ENCODE data around the gene OR1F1.
"Not testable (repeated sequence)": the region's sequence is repeated elsewhere in the genome, so short reads cannot be mapped to it uniquely, and the experiment has no call there.

OR1F1 gene

DNA sequence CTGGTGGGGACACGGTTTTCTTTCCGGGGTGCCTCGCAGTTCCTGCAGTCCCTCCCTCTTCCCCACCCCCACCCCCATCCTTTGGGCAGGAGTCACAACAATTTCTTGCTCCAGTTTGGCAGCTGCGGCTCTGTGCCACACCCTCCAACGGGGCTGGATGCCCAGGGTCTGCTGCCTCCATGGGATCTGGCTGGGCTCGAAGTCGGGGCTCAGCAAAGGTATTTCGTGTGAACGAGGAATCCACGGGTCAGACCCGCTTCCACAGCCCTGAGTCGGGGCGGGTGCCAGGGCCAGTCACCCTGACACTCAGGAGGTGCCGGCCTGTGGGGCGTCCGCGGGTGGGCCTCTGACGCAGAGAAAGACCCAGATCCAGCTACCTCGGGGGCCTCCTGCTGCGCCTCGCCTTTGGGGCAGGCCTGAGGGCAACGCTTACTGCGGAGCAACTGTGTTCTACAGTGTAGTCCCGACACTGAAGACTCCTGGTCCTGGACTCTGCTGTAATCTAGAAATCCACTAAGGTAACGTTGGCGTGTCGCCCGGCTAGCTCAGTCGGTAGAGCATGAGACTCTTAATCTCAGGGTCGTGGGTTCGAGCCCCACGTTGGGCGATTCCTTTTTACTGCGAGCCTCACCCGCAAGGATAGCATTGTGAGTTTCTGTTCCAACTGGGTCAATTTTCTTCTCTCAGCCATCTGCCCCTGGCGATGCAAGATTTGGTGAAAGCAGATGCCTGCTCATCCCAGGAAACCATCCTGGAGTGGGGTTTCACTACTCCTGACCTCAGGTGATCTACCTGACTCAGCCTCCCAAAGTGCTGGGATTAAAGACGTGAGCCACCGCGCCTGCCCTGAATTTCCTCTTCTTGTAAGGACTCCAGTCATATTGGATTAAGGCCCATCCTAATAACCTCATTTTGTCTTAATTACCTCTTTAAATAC, 12.6 kb upstream of the OR1F1 start:
- peak; percentile 90 for DNase-seq

DNA sequence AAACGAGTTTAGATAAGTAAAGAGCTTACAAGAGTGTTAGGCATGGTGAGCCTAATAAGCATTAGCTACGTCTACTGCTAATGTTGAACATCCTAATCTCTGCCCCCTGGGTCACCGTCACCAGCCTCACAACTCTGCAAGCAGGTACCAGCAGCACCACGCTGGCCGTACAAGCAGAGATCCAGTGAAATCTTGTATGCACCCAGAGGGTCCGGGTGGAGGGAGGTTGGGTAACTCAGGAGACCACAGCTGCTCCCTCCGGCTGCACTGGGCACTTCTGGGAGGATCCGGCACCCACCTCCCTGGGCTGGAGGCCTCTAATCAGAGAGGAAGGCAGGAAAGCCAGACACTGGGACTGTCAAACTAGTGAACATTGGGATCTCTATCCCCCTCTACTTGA, 8.4 kb upstream of the OR1F1 start:
- no peak for DNase-seq

DNA sequence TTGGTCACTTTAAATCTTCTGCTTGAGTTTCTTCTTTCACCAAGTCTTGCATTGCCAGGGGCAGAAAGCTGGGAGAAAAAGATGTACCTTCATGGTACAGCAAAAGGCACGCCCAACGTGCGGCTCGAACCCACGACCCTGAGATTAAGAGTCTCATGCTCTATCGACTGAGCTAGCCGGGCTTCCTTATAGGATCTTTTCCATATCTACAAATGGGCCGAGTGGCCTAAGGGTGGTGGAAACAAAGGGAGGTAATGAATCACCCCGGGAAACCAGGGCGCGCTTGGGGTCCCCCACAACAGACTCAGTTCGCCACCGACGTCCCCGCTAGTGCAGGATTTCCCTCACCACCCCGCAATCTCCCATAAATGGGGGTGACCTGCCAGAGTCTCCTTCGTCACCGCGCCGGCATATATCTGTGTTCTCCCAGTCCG, 7.5 kb upstream of the OR1F1 start:
- peak; percentile 79 for DNase-seq

DNA sequence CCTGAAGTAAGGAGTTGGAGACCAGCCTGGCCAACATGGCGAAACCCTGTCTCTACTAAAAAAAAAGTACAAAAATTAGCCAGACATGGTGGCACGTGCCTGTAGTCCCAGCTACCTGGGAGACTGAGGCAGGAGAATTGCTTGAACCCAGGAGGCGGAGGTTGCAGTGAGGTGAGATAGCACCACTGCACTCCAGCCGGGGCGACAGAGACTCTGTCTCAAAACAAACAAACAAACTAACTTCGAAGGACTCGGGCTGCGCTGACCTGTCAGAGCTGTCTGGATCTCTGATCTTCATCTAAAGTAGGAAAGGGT, 5.8 kb upstream of the OR1F1 start:
- DNase-seq: not testable (repeated sequence)

DNA sequence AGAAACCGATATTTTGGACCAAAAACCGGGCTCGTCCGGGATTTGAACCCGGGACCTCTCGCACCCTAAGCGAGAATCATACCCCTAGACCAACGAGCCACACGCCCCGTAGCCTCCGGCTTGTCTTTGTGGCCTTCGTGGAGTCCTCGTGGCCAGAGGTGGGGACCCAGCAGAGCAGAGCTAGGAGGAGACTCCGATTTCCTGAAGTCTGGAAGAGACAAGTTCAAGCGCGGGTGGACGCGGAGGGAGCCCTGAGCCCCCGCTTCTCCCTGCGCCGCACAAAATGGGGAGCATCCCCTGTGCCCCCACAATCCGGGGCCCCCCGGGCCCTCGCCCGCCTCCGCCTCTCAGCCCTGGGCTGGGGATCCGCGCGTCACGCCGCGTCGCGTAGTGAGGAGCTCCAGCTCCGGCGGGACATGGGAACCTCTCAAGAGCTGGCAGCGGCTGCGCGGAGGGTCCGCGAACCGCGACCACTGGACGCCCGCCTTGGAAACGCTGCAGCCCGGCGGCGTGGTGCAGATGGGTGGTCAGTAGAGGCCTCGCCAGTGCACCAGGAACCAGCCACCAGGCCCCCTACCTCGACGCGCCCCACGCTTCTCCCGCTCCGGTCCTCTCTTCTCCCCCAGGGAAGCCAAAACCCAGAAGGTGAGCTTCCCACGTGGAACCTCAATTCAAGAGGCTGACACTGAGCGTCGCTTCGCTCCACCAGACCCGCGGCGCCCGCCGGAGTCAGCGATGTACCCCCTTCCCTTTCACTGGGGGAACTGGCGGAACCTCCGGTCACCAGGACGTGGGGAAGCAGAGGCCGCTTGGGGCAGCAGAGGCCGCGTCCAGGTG, 5.2 kb upstream of the OR1F1 start:
- DNase-seq: peak; percentile 91

DNA sequence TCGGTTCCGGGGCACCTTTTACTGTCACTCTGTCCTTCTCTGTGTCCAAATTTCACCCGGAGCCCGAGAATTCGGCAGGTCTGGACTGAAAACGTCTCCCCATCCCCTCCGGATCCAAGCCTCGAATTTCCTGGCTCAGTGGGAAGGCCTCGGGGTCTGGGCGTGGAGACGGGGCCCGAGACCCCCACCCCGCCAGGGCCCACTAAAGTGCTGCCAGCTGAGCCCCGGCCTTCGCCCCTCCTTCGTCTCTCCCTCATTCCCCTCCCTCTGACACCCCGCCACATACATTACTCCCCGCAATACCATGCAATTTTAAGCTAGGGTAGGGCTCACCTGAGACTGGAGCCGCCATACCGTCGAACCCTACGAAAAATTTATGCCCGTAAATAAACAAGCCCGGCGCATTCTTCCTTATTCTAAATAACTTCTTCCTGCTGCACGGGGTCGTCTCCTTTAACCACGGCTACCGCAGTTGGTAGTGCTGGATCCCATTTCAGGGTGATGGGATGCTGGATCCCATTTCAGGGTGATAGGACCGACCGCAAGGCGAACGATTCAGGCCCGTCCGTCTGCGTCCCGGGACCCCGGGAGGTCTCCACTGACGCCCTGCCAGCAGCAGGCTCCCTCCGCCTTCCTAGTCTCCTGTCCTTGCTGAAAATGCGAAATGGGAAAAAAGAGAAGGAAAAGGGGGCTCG, 4.4 kb upstream of the OR1F1 start:
- DNase-seq: peak; percentile 33

DNA sequence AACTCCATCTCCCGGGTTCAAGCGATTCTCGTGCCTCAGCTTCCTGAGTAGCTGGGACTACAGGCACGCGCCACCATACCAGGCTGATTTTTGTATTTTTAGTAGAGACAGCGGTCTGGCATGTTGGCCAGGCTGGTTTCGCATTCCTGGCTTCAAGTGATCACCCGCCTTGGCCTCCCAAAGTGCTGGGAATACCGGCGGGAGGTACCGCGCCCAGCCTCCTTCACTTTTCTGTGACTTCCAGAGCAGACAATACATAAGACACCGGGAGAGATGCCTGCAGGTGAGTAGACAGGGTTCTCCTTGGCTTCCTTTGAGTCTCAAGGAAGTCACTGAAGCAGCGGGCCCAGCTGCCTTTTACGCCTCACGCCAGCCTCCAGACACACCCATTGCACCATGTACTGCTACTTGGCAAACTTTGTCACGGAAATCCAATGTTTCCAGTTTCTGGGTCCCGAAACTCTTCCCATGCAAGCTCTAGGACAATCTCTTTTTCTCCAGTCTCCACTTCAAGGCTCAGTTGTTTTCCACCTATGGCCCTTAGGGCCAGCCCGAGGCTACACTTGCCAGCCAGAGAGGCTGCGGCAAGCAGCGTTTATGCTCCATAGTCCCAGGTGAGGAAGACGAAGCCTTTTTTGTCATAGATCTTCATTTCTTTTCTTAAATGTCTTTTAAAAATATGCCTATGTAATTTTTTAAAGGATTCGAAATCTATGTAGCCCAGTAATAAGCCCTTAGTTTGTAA, 886 bp upstream of the OR1F1 start:
- no peak for DNase-seq

DNA sequence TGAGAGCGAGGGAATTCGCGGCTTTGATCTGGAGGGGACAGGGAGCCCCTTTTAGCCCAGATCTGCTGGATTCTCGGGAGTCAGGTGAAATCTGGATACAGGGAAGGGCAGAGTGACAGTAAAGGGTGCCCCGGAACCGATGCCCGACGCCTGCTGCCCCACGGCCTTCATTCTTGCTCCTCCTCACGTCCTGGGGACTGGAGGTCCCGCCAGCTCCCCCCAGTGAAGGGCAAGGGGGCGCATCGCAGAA, 596 bp downstream of the OR1F1 start:
- no peak for DNase-seq

DNA sequence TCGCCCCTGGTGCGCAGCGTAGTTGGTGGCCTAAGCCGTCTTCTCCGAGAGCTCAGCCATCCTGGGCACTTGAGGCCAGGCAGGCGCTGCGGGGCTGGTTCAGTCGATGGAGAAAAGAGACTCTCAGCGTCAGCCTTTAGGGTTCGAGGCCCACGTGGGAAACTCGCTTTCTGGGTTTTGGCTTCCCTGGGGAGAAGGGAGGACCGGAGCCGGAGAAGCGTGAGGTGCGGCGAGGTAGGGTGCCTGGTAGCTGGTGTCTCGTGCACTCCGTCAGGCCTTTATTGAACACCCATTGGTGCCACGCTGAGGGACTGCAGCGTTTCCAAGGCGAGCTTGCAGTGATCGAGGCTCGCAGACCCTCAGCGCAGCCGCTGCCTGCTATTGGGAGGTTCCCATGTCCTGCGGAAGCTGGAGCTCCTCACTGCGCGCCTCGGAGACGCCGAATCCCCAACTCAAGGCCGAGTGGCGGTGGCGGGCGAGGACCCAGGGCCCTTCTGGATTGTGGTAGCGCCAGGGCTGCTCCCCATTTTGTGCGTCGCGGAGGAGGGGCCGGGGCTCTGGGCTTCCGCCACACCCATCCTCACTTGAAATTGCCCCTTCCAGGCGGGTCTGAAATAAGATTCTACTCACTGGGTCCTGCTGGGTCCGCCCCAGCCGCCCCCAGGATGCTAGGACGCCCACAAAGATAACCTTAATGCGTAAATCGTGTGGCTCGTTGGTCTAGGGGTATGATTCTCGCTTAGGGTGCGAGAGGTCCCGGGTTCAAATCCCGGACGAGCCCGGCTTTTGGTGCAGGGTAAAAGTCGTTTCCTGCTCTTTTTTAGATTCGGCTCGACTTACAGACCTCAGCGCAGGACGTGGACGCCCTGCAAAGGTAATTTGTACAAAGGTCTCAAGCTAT, 1.2 kb downstream of the OR1F1 start:
- DNase-seq: peak; percentile 90

DNA sequence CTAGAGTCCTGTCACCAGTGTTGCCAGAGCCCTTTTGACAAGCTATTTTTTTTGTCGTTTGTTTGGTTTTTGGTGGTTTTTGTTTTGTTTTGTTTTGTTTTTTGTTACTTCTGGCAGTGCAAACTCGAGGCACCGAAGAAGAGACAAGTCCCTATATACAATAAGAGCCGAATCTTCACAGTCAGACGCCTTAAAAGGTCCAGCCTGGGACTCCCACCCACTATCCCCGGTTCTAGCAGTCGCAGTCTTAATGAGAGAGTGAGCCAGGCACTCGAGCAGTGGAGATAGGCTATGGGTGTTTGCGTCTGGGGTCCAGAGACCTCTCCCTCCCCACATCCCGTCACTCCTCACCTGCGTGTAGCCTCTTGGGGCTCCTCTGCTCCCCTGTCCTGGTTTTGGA, 1.9 kb downstream of the OR1F1 start:
- no peak for DNase-seq

DNA sequence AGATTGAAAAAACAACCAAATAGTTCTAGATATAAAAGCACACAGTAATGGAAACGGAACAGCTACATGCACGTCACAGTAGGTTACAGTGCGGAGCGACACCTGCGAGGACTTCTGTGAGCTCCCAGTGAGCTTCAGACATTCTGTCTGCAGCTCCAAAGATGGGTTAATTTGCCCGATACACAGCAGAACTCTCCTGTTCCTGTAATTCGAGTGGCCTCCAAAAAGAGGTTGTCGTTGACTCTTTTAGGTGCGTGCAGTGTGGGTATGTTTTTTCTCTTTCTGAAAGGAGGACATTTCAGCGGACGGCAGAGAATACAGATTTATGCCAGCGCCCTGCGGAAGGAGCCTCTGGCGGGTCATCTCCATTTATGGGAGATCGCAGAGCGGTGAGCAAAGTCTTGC, 2.9 kb downstream of the OR1F1 start:
- no peak for DNase-seq

DNA sequence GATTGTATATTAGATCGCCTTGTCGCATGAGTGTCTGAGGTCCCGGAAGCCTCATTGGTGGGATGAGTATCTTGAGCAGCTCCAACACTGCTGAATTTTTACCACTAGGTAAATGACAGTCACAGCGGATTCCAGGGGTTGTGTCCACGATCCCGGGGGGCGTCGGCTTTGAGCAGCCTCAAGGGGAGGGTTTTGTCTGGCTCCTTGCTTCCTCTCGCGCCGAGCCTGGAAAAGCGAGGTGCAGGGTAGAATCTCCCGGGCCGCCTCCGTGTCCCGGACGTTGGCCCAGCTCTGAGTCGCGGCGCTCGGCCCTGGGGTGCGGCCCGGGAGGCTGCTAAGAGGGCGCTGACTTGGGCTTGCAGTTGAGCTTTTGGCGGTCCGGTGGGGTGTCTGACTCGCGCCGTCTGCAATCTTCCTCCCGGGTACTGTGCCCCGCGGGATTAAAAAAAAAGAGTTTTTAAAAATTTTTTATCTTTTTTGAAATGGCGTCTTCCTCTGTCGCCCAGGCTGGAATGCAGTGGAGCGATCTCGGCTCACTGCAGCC, 4.5 kb downstream of the OR1F1 start:
- DNase-seq: no peak

DNA sequence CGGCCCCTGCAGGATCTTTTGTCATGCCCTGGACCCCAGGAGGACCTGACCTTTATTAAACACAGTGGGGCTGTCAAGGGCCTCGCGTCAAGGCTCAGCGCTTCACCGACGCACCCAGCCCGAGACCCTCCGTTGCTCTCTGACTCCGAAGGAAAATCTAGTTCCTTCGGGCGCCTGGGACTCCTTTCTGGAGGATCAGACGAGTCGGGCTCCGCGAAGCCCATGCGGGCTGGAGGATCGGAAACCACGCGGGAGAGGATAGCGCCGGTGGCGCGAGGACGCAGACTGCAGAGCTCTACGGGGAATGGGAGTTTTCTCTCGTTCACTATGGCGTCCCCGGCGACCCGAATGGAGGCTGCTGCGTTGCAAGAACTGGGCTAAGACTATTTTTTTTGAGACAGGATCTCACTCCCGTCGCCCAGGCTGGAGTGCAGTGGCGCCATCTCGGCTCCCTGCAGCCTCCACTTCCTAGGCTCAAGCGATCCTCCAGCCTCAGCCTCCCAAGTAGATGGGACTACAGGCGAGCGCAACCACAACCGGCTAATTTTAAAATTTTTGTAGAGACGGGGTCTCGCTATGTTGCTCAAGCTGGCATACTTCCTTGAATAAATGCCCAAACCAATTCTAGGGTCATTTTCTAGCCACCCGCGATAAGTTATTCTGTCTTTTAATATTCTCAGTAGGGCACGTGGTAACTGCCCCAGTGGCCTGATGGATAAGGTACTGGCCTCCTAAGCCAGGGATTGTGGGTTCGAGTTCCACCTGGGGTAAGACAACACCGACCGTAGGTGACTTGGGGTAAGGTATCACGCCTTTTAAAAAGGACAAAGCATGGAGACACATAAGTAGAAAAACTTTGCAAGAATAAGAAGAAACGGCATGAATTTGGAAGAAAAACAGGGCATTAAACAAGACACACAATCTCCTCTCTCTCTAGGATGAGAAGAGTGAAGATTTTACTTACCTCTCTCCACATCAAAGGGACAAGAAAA, 5.5 kb downstream of the OR1F1 start:
- no peak for DNase-seq

DNA sequence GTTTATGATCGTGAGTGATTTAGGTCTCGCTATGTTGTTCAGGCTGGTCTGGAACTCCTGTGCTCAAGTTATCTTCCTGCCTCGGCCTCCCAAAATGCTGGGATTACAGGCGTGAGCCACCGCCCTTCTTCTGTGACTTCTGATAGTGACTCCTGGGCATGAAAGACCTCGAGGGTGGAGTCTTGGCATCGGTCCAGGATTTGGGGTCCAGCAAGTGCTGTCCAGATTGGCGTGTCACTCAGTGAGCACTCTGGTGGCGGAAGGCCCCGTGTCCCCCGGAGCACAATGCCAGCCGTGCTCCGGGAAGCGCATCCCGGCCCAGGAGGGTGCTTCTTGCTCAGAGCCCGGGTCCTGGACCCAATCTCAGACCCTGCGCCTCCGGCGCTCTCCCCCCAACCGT, 6.8 kb downstream of the OR1F1 start:
- no peak for DNase-seq

DNA sequence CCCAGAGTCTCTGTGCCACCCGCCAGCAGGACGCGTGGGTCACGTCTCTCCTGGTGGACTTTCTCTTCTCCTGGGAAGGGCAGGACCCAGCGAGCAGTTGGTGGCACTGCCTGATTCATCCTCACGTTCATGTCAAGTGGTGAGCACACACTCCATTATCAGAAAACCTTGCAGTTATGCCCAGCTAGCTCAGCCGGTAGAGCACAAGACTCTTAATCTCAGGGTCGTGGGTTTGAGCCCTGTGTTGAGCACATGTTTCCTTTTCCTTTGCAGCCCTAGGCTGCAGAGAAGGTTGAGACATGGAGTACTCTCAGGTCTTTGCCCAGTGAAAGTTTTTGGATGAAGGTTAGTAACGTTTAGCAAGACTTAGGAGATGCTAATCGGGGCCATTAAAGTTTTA, 8.0 kb downstream of the OR1F1 start:
- peak; percentile 32 for DNase-seq

DNA sequence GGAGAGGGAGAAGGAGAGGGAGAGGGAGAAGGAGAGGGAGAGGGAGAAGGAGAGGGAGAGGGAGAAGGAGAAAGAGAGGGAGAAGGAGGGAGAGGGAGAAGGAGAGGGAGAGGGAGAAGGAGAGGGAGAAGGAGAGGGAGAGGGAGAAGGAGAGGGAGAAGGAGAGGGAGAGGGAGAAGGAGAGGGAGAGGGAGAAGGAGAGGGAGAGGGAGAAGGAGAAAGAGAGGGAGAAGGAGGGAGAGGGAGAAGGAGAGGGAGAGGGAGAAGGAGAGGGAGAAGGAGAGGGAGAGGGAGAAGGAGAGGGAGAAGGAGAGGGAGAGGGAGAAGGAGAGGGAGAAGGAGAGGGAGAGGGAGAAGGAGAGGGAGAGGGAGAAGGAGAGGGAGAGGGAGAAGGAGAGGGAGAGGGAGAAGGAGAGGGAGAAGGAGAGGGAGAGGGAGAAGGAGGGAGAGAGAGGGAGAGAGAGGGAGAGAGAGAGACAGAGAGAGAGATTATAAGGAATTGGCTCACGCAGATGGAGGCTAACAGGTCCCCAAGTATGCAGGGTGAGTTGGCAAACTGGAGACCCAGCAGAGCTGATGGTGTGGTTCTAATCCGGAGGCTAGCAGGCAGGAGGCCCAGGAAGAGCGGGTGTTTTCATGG, 9.8 kb downstream of the OR1F1 start:
- DNase-seq: not testable (repeated sequence)

DNA sequence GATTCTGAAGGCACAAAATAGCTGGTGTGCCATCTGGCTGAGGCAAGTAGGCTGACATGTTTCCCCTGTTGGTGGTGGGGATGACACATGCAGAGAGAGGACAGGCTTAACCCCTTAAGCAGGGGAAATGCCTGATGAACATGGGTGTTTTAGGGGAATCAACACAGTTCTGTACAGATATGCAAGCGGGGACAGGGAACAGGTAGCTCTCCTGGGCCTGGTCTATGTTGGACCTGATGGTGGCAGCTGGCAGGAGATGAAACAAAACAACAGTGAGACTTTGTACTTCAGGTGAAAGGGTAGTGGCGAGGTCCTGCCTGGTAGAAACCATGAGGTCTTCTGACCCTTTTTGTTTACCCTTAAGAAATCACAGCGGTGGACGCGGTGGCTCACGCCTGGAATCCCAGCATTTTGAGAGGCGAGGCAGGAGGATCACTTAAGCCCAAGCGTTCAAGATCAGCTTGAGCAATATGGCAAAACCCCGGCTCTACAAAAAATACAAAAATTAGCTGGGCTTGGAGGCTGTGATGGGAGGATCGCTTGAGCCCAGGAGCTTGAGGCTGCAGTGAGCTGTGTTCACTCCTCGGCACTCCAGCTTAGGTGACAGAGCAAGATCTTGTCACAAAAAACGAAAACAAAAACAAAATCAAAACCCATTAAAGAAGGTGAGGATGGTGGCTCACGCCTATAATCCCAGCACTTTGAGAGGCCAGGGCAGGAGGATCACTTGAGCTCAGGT, 10.5 kb downstream of the OR1F1 start:
- no peak for DNase-seq

DNA sequence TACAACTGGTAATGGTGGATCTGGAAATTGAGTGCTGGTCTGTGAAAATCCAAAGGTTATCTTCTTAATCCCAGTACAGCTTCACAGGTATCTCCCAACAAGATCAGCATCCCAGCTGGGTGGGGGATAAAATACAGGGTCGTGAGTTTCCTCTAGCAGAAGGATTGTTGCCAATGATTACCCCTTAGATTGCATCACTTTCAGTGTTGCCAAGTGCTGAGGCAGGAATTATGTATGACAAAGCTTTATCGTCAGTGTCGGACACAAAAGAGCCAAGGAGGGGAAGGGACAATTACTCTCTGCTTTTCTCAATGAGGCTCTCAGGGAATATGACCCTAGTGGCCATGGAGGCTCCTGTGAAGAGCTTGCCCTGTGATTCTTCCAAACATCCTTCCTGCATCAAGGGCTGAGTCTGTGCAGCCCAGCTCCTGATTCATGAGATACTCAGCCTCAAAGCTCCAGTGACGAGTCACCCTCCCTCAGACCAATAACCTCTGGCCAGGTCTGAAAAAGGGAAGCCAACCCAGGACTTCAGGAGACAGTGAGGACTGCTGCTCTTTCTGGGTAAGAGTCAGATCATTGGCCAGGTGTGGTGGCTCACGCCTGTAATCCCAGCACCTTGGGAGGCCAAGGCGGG, 15.0 kb downstream of the OR1F1 start:
- no peak for DNase-seq

DNA sequence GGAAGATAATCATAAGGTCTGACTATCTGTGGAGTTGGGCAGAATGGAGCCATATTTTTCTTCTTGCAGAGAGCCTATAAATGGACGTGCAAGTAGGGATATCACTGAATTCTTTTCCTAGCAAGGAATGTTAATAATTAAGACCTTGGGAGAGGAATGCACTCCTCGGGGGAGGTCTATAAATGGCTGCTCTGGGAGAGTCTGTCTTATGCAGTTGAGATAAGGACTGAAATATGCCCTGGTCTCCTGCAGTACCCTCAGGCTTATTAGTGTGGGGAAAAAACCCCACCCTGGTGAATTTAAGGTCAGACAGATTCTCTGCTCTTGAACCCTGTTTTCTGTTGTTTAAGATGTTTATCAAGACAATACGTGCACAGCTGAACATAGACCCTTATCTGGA, 17.9 kb downstream of the OR1F1 start:
- DNase-seq: not testable (repeated sequence)
